ENCODE results near the gene GLTPD2.

The GLTPD2 gene

GRCh38 chr17:4788807-4789700, at the start of gene GLTPD2:
GLTPD2 (plus strand) TSS chr17:4788964; CDS start chr17:4789012, 48 bp downstream.
- DNase-seq (ENCODE audit: low read depth), result no peak

- no peak for DNase-seq (ENCODE audit: low read depth)
Observed at GRCh38 chr17:4739122-4740024, 49.4 kb upstream of the GLTPD2 start, which contains the start of the genes CXCL16 and ZMYND15. CXCL16 (minus strand) TSS chr17:4739928; CDS start chr17:4739339, 589 bp downstream. ZMYND15 (plus strand) TSS chr17:4739833; CDS start chr17:4740549, 716 bp downstream.

- DNase-seq (ENCODE audit: low read depth), result no peak
Observed at GRCh38 chr17:4740025-4740351, 48.8 kb upstream of the GLTPD2 start.

GRCh38 chr17:4740584-4740983, 48.2 kb upstream of the GLTPD2 start:
- DNase-seq (ENCODE audit: low read depth), result no peak

- DNase-seq (ENCODE audit: low read depth), result no peak
Observed at GRCh38 chr17:4741544-4741943, 47.2 kb upstream of the GLTPD2 start.

- DNase-seq (ENCODE audit: low read depth), result no peak
Observed at GRCh38 chr17:4742133-4742532, 46.6 kb upstream of the GLTPD2 start.

GRCh38 chr17:4742629-4743028, 46.1 kb upstream of the GLTPD2 start:
- no peak for DNase-seq (ENCODE audit: low read depth)

DNA sequence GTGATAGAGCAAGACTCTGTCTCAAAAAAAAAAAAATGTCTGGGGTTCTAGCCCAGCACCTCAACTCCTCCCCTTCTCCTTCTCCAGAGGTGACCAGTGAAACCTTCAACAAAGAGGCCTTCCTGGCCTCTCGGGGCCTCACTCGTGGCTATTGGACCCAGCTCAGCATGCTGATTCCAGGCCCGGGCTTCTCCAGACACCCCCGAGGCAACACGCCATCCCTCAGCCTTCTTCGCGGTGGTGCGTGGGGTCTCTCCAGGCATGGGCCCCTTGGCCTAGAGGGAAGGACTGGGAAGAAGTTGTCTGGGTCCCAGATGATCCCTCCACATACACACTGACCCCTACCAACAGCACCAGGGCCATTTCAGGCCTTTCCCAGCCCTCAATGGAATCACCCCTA, 45.5 kb upstream of the GLTPD2 start:
- no peak for DNase-seq (ENCODE audit: low read depth)

DNA sequence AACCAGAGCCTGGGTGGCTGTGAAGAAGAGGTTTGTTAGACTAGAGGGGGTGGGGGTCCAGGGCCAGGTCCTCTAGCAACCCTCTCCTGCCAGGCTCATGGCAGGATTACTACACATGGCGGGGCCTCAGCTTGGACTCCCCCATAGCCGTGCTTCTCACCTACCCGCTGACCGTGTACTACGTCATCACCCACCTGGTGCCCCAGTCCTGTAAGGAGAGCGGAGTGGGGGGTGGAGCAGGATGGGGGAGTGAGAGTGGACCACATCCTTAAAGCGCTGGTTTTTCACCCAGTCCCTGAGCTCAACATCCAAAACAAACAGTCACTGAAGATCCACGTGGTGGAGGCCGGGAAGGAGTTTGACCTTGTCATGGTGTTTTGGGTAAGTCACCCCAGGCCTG, 44.9 kb upstream of the GLTPD2 start:
- DNase-seq (ENCODE audit: low read depth), result no peak

DNA sequence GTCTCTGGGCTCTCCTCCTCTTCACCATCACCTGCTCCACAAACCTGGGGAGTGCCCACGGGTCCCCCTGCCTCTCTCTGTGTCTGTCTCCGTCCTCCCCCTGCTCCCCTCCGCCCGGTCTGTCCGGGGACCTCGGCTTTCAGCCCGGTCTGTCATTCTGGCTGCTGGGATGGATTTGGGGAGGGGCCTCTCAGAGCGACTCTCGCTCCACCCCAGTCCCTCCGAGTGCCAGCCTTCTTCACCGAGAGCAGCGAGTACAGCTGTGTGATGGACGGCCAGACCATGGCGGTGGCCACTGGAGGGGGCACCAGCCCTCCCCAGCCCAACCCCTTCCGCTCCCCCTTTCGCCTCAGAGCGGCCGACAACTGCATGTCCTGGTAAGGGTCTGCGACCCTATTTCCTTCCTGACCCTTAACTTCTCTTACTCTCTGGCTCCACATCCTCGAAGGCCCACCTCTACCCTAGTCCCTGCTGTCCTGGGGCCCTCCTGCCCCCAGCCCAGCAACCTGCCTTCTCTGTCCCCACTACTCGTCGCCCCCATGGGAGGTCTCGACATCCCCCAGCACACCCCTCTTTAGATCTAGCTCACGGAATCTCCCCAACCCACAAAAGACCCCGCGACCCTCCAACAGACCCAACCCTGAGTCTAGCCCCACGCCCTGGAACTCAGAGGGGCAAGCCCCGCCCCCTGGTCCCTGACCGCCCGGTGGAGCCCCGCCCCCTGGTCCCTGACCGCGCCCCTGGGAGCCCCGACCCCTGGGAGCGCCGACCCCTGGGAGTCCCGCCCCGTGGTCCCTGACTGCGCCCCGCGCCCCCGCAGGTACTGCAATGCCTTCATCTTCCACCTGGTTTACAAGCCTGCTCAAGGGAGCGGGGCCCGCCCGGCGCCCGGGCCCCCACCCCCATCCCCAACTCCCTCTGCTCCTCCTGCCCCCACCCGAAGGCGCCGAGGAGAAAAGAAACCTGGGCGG, 43.5 kb upstream of the GLTPD2 start:
- no peak for DNase-seq (ENCODE audit: low read depth)

DNA sequence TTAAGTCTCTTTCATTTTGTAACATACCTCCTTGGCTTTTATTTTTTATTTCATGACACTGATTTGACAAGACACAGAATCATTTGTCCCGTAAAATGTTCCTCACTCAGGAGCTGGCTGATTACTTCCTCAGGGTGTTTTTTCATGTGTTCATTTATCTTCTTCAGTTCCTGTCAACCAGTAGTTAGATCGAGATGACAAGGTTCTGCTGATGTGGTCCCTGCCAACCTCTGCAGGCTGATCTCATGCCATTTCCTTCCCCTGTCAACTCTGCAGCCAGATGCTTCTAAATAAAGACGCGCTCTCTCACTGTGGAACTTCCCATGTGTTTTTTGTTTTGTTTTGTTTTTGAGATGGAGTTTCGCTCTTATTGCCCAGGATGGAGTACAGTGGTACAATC, 40.9 kb upstream of the GLTPD2 start:
- no peak for DNase-seq (ENCODE audit: low read depth)

- no peak for DNase-seq (ENCODE audit: low read depth)
Observed at GRCh38 chr17:4748686-4749085, 40.1 kb upstream of the GLTPD2 start.

GRCh38 chr17:4750606-4751005, 38.2 kb upstream of the GLTPD2 start:
- DNase-seq (ENCODE audit: low read depth), result no peak

GRCh38 chr17:4751932-4752331, 36.8 kb upstream of the GLTPD2 start:
- no peak for DNase-seq (ENCODE audit: low read depth)

GRCh38 chr17:4753392-4753791, 35.4 kb upstream of the GLTPD2 start:
- DNase-seq (ENCODE audit: low read depth), result no peak

GRCh38 chr17:4759776-4760236, 29.0 kb upstream of the GLTPD2 start:
- no peak for DNase-seq (ENCODE audit: low read depth)

GRCh38 chr17:4764595-4764994, 24.2 kb upstream of the GLTPD2 start:
- DNase-seq (ENCODE audit: low read depth), result no peak

DNA sequence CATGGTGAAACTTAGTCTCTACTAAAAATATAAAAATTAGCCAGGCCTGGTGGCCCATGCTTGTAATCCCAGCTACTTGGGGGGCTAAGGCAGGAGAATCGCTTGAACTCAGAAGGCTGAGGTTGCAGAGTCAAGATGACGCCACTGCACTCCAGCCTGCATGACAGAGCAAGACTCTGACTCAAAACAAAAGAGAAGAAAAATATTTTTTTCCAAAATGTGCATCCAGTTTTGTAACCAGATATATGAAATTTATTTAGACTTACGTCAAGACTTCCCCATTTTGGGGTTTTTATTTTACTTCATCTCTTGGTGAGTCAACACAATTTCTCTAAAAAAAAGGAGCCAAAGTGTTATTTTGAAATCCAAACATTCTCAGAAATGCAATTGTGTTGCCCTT, 22.6 kb upstream of the GLTPD2 start:
- no peak for DNase-seq (ENCODE audit: low read depth)

- DNase-seq (ENCODE audit: low read depth), result no peak
Observed at GRCh38 chr17:4766723-4767122, 22.0 kb upstream of the GLTPD2 start.

DNA sequence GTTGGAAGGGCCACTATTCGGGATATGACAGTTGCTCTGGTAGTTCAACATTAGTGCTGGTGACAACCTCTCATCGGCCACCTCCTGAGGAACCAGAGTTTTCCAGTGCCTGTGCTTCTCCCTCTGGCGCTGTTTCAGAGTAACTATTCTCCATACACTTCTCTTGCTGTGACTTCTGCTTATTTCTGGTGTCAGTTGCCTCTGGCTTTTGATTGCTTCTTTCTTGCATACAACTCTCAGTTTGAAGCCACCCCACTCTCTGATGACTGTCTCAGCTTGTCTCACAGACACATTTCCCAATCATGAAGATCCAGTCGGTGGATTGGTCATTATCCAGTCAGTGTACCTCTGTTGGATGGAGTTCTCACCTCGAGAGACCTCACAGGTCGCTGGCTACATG, 20.5 kb upstream of the GLTPD2 start:
- DNase-seq (ENCODE audit: low read depth), result no peak

- no peak for DNase-seq (ENCODE audit: low read depth)
Observed at GRCh38 chr17:4769628-4770027, 19.1 kb upstream of the GLTPD2 start.
